ENCODE data around the gene PPT2.

DNA sequence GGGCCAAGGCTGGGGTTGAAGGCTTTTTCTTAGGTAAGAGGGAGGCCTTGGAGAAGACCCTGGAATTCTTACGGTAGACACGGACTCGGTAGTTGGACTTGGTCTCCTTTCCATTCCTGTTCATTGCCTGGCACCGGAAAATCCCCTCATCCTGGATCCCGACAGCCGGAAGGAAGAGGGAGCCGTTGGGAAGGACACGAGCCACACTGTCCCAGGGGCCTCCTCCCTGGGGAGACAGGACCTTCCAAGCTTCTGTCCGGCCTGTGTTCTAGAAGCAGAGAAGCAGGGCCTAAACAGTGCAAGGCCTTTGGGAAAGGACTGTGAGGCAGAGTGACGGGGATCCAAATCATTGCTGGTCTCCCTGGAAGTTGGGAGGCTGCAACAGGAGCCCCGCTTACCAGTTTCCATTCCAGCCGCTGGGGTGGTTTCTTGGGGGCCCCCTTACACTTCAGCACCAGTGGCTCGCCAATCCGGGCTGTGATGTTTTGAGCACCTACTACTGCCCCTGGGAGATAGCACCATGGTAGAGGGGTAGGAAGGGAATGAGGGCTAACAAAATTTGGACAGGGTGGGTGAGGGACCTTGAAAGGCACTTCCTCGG lies 29.6 kb downstream of the PPT2 start:
- TF ChIP-seq, protein P1, sequence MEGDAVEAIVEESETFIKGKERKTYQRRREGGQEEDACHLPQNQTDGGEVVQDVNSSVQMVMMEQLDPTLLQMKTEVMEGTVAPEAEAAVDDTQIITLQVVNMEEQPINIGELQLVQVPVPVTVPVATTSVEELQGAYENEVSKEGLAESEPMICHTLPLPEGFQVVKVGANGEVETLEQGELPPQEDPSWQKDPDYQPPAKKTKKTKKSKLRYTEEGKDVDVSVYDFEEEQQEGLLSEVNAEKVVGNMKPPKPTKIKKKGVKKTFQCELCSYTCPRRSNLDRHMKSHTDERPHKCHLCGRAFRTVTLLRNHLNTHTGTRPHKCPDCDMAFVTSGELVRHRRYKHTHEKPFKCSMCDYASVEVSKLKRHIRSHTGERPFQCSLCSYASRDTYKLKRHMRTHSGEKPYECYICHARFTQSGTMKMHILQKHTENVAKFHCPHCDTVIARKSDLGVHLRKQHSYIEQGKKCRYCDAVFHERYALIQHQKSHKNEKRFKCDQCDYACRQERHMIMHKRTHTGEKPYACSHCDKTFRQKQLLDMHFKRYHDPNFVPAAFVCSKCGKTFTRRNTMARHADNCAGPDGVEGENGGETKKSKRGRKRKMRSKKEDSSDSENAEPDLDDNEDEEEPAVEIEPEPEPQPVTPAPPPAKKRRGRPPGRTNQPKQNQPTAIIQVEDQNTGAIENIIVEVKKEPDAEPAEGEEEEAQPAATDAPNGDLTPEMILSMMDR (IDR thresholded peaks at IDR 0.05; ENCODE audit: control extremely low read depth in 1 of 3, insufficient read depth in 1 of 3, low read depth in 1 of 3, low read length in 3 of 3): no peak
- TF ChIP-seq POLR2AphosphoS5 (IDR thresholded peaks at IDR 0.05; ENCODE audit: low read depth, low read length) (no peak; the same call in 1 of the 2 replicates), ZNF274 (IDR thresholded peaks at IDR 0.05; ENCODE audit: borderline replicate concordance, extremely low read depth, low read length) (no peak)

Data from H1 (cell line).